Peyer's patch (tissue), 4 donors: ENCODE measurements around the gene RSRC1. TPM values are rescaled to one million over a fixed set of nuclear protein-coding genes. Genes with fewer than 3 reads are reported as not detected.

ENCODE experiments used
- DNase-seq, 3 donors: peaks; one replicate each; pipeline ENCODE4 v3.0.0-alpha.2; 2017 to 2019
- H3K27ac ChIP-seq, 4 donors: fragments of 200-600 bp; sonication (generic); one replicate each; pipeline ENCODE4 v1.5.1; 2016 to 2019
- H3K27me3 ChIP-seq, 2 donors: fragments of 200-600 bp; sonication (generic); one replicate each; pipeline ENCODE4 v1.5.1; 2019
- H3K36me3 ChIP-seq, 3 donors: fragments of 200-600 bp; sonication (generic); one replicate each; pipeline ENCODE4 v1.5.1; 2016 to 2019
- H3K4me1 ChIP-seq, 4 donors: fragments of 200-600 bp; sonication (generic); one replicate each; pipeline ENCODE4 v1.5.1; 2016 to 2019
- H3K4me3 ChIP-seq, 4 donors: fragments of 200-600 bp; sonication (generic); 1 replicate in 3 of 4; 2 replicates in 1 of 4; pipeline ENCODE4 v1.5.1; 2016 to 2019; ENCODE audit warnings: mild to moderate bottlenecking in 1 of 4
- H3K9me3 ChIP-seq, 4 donors: fragments of 200-600 bp; sonication (generic); one replicate each; pipeline ENCODE4 v1.5.1; 2016 to 2019; ENCODE audit warnings: mild to moderate bottlenecking in 1 of 4
- CTCF ChIP-seq, 6 experiments: fragments of 450-650 bp in 4 of 6; fragments of 200-600 bp in 2 of 6; sonication (generic) in 1 of 6; IDR thresholded peaks; one replicate each; pipeline ENCODE4 v1.5.1; 2017 to 2019; ENCODE audit warnings: antibody characterized with exemption in 6 of 6, mild to moderate bottlenecking in 3 of 6, moderate library complexity in 1 of 6
- POLR2A ChIP-seq, 2 donors: fragments of 450-650 bp; IDR thresholded peaks; one replicate each; pipeline ENCODE4 v1.5.1; 2017; ENCODE audit warnings: antibody characterized with exemption in 2 of 2, mild to moderate bottlenecking in 2 of 2, moderate library complexity in 2 of 2
- total RNA-seq, 4 donors: library from RNA; depleted of rRNA; stranded (reverse); fragments of >200 nt; gene quantifications; one replicate each; pipeline ENCODE4 v1.1.0, GENCODE V29; 2016

Gene RSRC1
- total RNA-seq, 4 donors from 2014 or later = 12.4 to 152 (median 29.4) TPM

GRCh38 chr3:158098309-158098639 lies 11.6 kb upstream of the RSRC1 start:
- Histone ChIP-seq H3K4me3 (peak overlapping the region in 3 of 4 donors; percentile 54 to 70 (median 59)), H3K36me3 (no peaks in the 10 kb centered on the region)
- TF ChIP-seq POLR2A (IDR thresholded peaks at IDR 0.05) = no peak
- no peak for TF ChIP-seq CTCF (IDR thresholded peaks at IDR 0.05)

GRCh38 chr3:158098834-158099424 lies 11.0 kb upstream of the RSRC1 start:
- Histone ChIP-seq H3K4me1 (peaks cover 7 to 33% (median 9%) of the 10 kb centered on the region in 4 donors), H3K9me3 (peaks cover 0 to 7% (median 0%) of the 10 kb centered on the region in 4 donors), H3K27me3 (peaks cover 3 to 79% of the 10 kb centered on the region in 2 donors), H3K4me3 (no peak overlapping the region), H3K27ac (no peak overlapping the region), H3K36me3 (no peaks in the 10 kb centered on the region)
- TF ChIP-seq CTCF (IDR thresholded peaks at IDR 0.05) (no peak), POLR2A (IDR thresholded peaks at IDR 0.05) (no peak)
- DNase-seq = no peak

More at GRCh38 chr3:158098309-158098639, 11.6 kb upstream of the RSRC1 start:
- peaks cover 0 to 7% (median 0%) of the 10 kb centered on the region in 4 donors for H3K9me3 ChIP-seq
- H3K4me1 ChIP-seq = peaks cover 2 to 27% (median 6%) of the 10 kb centered on the region in 4 donors
- H3K27me3 ChIP-seq = peaks cover 3 to 72% of the 10 kb centered on the region in 2 donors
- no peak for DNase-seq
- H3K27ac ChIP-seq = no peak overlapping the region

GRCh38 chr3:158100681-158101080 lies 9.2 kb upstream of the RSRC1 start:
- Histone ChIP-seq H3K27ac (no peak overlapping the region), H3K27me3 (peaks cover 3 to 80% of the 10 kb centered on the region in 2 donors), H3K36me3 (no peaks in the 10 kb centered on the region), H3K9me3 (no peaks in the 10 kb centered on the region), H3K4me1 (peaks cover 7 to 40% (median 14%) of the 10 kb centered on the region in 4 donors), H3K4me3 (no peak overlapping the region)
- TF ChIP-seq POLR2A (IDR thresholded peaks at IDR 0.05) (no peak), CTCF (IDR thresholded peaks at IDR 0.05) (no peak)
- no peak for DNase-seq

DNA sequence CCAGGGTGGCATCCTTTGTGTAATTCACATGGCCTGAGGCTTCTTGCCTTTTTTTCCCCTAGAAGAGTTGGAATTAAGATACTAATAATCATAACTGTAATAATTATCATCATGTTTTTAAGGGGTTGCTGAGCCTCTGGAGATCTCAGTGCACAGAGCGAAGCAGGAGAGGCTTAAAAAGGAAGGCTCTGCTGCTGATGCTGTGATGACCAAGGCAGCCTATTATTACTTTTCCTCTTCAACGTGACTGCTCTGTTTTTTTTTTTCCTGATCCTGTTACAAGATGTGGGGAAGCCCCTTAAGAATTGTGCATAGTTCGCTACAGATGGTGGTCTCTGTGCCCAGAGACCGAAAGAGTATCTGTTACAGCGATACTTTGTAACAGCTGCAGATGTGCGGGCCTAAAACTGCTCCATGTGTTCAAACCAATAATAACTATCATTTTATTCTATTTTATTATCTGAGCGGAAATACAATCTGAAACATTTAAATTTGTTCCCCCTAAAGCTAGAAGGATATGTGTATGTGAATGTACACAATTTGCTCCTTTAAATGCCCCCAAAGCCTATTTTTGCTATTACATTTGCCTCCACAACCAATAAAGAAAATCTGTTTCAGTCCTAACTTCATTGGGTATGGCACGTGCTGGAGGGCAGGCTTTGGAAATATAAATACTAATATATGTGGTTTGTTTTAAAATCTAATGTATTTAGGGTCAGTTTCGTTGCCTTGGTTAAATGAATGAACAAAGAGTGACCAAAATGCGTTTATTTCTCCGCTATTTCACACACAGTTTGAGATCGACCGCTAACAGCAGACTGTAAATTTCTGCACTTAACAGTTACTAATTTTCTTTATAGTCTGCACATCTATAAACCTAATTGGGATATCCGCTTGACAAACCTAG lies 8.3 kb upstream of the RSRC1 start:
- Histone ChIP-seq H3K4me1 (peaks cover 7 to 49% (median 18%) of the 10 kb centered on the region in 4 donors), H3K36me3 (no peaks in the 10 kb centered on the region), H3K4me3 (no peak overlapping the region), H3K27me3 (peaks cover 3 to 81% of the 10 kb centered on the region in 2 donors), H3K9me3 (no peaks in the 10 kb centered on the region), H3K27ac (no peak overlapping the region)
- TF ChIP-seq CTCF (IDR thresholded peaks at IDR 0.05) (no peak), POLR2A (IDR thresholded peaks at IDR 0.05) (no peak)
- DNase-seq = no peak

DNA sequence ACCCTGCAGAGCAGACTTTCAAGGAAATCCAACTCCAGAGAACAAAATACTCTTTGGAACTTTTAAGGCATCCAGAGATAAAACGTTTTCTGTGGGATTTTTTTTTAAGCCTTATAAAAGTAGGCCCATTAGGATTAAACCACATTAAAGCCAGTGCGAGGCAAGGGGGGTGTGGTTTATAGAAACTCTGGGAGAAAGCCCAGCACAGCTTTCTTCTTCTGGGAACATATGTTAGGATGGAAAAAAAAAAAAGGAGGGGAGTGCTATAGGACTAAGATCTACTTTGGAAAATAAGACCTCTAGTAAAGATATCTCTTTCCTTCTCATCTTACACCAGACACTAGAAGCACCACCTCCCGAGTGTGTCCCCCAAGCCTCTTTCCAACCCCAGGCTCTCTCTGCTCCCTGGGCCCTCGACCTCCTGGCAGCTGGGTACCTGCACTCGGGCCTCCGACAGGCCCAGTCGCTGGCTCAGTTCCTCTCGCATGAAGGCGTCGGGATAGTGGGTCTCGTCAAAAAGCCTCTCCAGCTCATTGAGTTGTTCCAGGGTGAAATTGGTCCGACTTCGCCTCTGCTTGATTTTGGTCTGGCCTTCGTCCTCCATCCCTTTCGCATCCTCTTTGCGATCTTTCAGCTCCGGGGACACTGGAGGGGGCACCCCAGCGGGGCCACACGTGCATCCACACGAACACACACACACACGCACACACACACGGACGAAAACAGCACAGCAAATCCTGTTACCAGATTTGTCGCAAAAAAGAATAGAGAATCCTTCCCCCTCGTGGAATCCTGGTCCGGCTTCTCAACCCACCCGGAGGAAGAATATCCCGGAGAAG lies 7.4 kb upstream of the RSRC1 start:
- TF ChIP-seq CTCF (IDR thresholded peaks at IDR 0.05) (no peak), POLR2A (IDR thresholded peaks at IDR 0.05) (no peak)
- Histone ChIP-seq H3K27me3 (peaks cover 3 to 83% of the 10 kb centered on the region in 2 donors), H3K27ac (no peak overlapping the region), H3K4me3 (no peak overlapping the region), H3K36me3 (no peaks in the 10 kb centered on the region), H3K9me3 (no peaks in the 10 kb centered on the region), H3K4me1 (peaks cover 7 to 55% (median 21%) of the 10 kb centered on the region in 4 donors)
- no peak for DNase-seq
